ENCODE results near the gene CLIC2. TPM values are rescaled to one million over a fixed set of nuclear protein-coding genes. Genes with fewer than 3 reads are reported as not detected.

CLIC2 gene
- total RNA-seq, 1 donor from 2014 or later, result not detected

DNA sequence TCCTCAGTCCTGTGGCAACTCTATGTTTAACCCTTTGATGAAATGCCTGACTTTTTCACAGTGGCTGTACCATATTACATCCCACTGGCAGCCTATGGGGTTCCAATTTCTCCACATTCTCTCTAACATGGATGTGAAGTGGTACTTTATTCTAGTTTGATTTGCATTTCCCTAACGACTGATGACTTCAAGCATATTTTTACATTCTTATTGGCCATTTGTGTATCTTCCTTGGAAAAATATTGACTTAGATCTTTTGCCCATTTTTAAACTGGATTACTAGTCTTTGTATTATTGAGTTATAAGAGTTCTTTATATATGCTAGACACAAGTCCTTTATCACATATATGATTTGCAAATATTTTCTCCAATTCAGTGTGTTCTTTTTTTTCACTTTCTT is 68.0 kb downstream of the CLIC2 start:
- H3K36me3 ChIP-seq, result no peaks in the 10 kb centered on the region
- H4K20me1 ChIP-seq (ENCODE audit: low read depth), result no peaks in the 10 kb centered on the region
- no peak for DNase-seq (ENCODE audit: low spot score)
- H3K4me3 Mint-ChIP-seq, result no peak overlapping the region
- no peak overlapping the region for H3K27ac Mint-ChIP-seq
- TF ChIP-seq EZH2 (IDR thresholded peaks at IDR 0.05), result no peak
- TF ChIP-seq, protein P1, sequence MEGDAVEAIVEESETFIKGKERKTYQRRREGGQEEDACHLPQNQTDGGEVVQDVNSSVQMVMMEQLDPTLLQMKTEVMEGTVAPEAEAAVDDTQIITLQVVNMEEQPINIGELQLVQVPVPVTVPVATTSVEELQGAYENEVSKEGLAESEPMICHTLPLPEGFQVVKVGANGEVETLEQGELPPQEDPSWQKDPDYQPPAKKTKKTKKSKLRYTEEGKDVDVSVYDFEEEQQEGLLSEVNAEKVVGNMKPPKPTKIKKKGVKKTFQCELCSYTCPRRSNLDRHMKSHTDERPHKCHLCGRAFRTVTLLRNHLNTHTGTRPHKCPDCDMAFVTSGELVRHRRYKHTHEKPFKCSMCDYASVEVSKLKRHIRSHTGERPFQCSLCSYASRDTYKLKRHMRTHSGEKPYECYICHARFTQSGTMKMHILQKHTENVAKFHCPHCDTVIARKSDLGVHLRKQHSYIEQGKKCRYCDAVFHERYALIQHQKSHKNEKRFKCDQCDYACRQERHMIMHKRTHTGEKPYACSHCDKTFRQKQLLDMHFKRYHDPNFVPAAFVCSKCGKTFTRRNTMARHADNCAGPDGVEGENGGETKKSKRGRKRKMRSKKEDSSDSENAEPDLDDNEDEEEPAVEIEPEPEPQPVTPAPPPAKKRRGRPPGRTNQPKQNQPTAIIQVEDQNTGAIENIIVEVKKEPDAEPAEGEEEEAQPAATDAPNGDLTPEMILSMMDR (IDR thresholded peaks at IDR 0.05), result no peak
- no peak for TF ChIP-seq EZH2phosphoT487 (IDR thresholded peaks at IDR 0.05)
- peaks cover 17% of the 10 kb centered on the region for H3K79me2 ChIP-seq (ENCODE audit: low read depth)
- no peak overlapping the region for H3K4me2 ChIP-seq
- H3K27ac ChIP-seq, result no peak overlapping the region
- H3K4me1 ChIP-seq, result no peaks in the 10 kb centered on the region
- no peaks in the 10 kb centered on the region for H3K27me3 ChIP-seq
- H3K9ac ChIP-seq, result no peak overlapping the region
- no peaks in the 10 kb centered on the region for H3K36me3 Mint-ChIP-seq
- no peaks in the 10 kb centered on the region for H3K27me3 Mint-ChIP-seq (ENCODE audit: insufficient read depth, low read depth)
- H3K4me1 Mint-ChIP-seq, result peaks cover 3% of the 10 kb centered on the region
- H3K4me3 ChIP-seq, result no peak overlapping the region
- peaks cover 20% of the 10 kb centered on the region for H3K9me3 ChIP-seq (ENCODE audit: low read depth)
- no peak overlapping the region for H2AFZ ChIP-seq (replicated peaks)
- H3K9me3 Mint-ChIP-seq, result peaks cover 10% of the 10 kb centered on the region
- no peaks in the 10 kb centered on the region for H3F3A ChIP-seq (ENCODE audit: low read depth)

DNA sequence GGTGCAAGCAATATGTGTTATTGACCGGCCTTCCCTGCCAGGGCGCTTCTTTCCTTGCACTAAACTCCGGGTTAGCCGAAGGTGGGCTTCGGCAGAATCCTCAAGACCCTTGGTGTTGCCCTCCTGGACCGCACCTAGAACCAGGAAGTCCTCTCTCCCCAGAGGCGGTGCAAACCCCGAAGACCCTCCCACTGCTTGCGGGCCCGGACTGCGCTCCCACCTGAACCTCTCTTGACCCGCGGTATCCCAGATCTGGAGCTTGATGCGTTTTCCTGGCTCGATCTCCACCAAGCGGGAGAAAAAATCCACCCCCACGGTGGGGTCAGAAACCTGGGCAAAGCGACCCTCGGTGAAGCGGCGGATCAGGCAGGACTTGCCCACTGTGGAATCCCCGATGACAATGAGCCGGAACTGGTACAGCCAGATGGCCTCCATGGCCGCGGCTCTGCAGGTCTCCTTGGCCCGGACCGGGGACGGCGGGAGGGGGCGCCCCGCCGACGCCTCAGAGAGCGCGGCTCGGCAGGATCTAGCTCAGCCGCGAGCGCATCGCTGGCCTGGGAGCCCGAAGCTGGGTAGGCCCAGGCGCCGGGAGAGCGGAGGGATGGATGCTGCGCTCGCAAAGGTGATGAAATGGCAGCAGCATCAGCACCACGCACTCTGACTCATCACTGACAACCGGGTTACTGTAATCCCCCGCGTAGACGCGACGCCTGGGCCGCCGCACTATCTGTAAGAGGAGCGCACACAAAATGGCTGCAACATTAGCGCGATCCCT is 70.4 kb downstream of the CLIC2 start, which contains the start of gene RAB39B:
RAB39B (minus strand) TSS at position 638 of the 775 bp plus-strand sequence; CDS start at position 435, 203 bp downstream.
- H3K4me1 Mint-ChIP-seq, result peaks cover 3% of the 10 kb centered on the region
- peak; percentile 75 for DNase-seq (ENCODE audit: low spot score)
- Histone ChIP-seq H3K27me3 (no peaks in the 10 kb centered on the region), H2AFZ (replicated peaks) (peak within 1 kb of the TSS; percentile 81), H3K4me1 (no peaks in the 10 kb centered on the region), H3K79me2 (ENCODE audit: low read depth) (peaks cover 17% of the 10 kb centered on the region), H4K20me1 (ENCODE audit: low read depth) (no peaks in the 10 kb centered on the region), H3K36me3 (no peaks in the 10 kb centered on the region), H3K4me2 (peak within 1 kb of the TSS; percentile 73), H3K9me3 (ENCODE audit: low read depth) (peaks cover 12% of the 10 kb centered on the region), H3K27ac (no peak within 1 kb of the TSS), H3K4me3 (peak within 1 kb of the TSS; percentile 59), H3K9ac (no peak within 1 kb of the TSS), H3F3A (ENCODE audit: low read depth) (no peaks in the 10 kb centered on the region)
- no peak for TF ChIP-seq EZH2phosphoT487 (IDR thresholded peaks at IDR 0.05)
- TF ChIP-seq, protein P1 (IDR thresholded peaks at IDR 0.05), result peak; percentile 16
- TF ChIP-seq EZH2 (IDR thresholded peaks at IDR 0.05), result no peak
- peaks cover 5% of the 10 kb centered on the region for H3K9me3 Mint-ChIP-seq
- H3K4me3 Mint-ChIP-seq, result peak within 1 kb of the TSS; percentile 89
- H3K27me3 Mint-ChIP-seq (ENCODE audit: insufficient read depth, low read depth), result no peaks in the 10 kb centered on the region
- H3K27ac Mint-ChIP-seq, result no peak within 1 kb of the TSS
- peaks cover 3% of the 10 kb centered on the region for H3K36me3 Mint-ChIP-seq

DNA sequence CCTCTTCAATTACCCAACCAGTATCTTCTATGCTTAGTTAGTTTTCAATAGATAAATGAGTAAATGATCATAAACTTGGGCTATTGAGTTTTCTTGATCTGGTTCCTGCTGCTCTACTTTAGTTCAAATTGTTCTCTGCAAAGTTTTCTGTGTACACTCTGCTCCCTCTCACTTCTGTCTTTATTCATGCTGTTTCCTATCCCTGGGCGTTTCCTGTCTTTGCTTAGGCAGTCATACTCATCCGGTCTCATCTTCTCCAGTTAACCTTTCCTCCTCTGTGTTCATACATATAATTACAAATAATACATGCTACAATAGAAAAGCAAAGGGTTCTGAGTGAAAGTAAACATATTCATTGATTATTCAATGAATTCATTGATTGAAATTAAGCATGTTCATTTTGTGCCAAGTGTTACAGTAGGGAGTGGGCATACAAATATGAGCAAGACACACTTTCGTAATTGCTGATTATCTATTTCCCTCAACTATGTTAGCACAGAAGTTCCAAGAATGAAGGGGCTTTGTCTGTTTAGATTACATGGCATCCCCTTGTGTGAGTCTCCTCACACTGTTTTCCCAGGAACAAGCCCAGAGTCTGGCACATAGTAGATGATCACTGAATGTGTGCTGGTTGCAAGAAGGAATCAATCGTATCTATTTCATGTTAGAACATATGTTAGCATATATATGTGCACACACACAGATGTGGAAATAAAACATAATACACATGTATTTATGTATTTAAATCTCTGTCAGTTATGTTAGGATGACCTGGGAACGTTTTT is 71.3 kb downstream of the CLIC2 start:
- H3K4me2 ChIP-seq, result peak overlapping the region; percentile 73
- H4K20me1 ChIP-seq (ENCODE audit: low read depth), result no peaks in the 10 kb centered on the region
- no peak overlapping the region for H3K27ac Mint-ChIP-seq

More for the DNA sequence above, 71.3 kb downstream of the CLIC2 start:
- peaks cover 17% of the 10 kb centered on the region for H3K79me2 ChIP-seq (ENCODE audit: low read depth)
- peak overlapping the region; percentile 89 for H3K4me3 Mint-ChIP-seq
- DNase-seq (ENCODE audit: low spot score), result no peak
- no peaks in the 10 kb centered on the region for H3K27me3 Mint-ChIP-seq (ENCODE audit: insufficient read depth, low read depth)
- TF ChIP-seq, protein P1 (IDR thresholded peaks at IDR 0.05), result no peak
- TF ChIP-seq EZH2 (IDR thresholded peaks at IDR 0.05), result no peak
- no peak for TF ChIP-seq EZH2phosphoT487 (IDR thresholded peaks at IDR 0.05)
- peaks cover 3% of the 10 kb centered on the region for H3K36me3 Mint-ChIP-seq
- no peaks in the 10 kb centered on the region for H3K27me3 ChIP-seq
- peaks cover 3% of the 10 kb centered on the region for H3K4me1 Mint-ChIP-seq
- no peak overlapping the region for H3K9ac ChIP-seq
- peaks cover 2% of the 10 kb centered on the region for H3K9me3 Mint-ChIP-seq
- no peaks in the 10 kb centered on the region for H3K36me3 ChIP-seq
- H3K4me1 ChIP-seq, result no peaks in the 10 kb centered on the region
- no peaks in the 10 kb centered on the region for H3F3A ChIP-seq (ENCODE audit: low read depth)
- H3K27ac ChIP-seq, result no peak overlapping the region
- H3K9me3 ChIP-seq (ENCODE audit: low read depth), result peaks cover 12% of the 10 kb centered on the region
- H3K4me3 ChIP-seq, result peak overlapping the region; percentile 59
- no peak overlapping the region for H2AFZ ChIP-seq (replicated peaks)

Data from neural progenitor cell (in vitro differentiated cells).